A549 (cell line): ENCODE results near the gene COPS6. TPM values are rescaled to one million over a fixed set of nuclear protein-coding genes. Genes with fewer than 3 reads are reported as not detected.

ENCODE experiments used
- ATAC-seq, 2 experiments: fragments of 200-7000 bp in 1 of 2; fragments of >200 bp in 1 of 2; cut with Nextera tagmentation in 1 of 2; cut with Tn5 transposase in 1 of 2; 3 replicates each; pipeline versions ENCODE4 v1.8.0 to v1.9.1; 2018 to 2020; ENCODE audit warnings: mild to moderate bottlenecking in 1 of 2, moderate library complexity in 1 of 2
- CTCF ChIA-PET: fragments of 300-600 bp; sonication (Branson Sonifier 250); formaldehyde crosslinking; extraction: SDS; loops from one replicate; lab custom pipeline; 2021; ENCODE audit warnings: antibody characterized with exemption, inconsistent platforms; lab: Yijun Ruan, JAX
- POLR2A ChIA-PET: fragments of 350-600 bp; formaldehyde crosslinking; extraction: SDS; loops from one replicate; lab custom pipeline; 2021; ENCODE audit warnings: antibody characterized with exemption, inconsistent platforms; lab: Yijun Ruan, JAX
- DNase-seq, 2 experiments: peaks; one replicate each; pipeline versions ENCODE4 v3.0.0 to v3.0.0-alpha.2; 2011 to 2016; ENCODE audit warnings: low read depth in 1 of 2, low spot score in 1 of 2
- FAIRE-seq: peaks from 2 replicates; lab custom pipeline; 2011; peaks lifted over from hg19 to GRCh38; lab: Jason Lieb, UNC
- H3K27ac ChIP-seq, 2 experiments: fragments of >200 bp; sonication (Bioruptor Twin); formaldehyde crosslinking; 3 replicates each; pipeline ENCODE4 v1.5.1; 2016 to 2017
- H3K4me1 ChIP-seq: fragments of >200 bp; sonication (Bioruptor Twin); formaldehyde crosslinking; 3 replicates; pipeline ENCODE4 v1.6.1; 2016
- H3K4me2 ChIP-seq: fragments of >200 bp; sonication (Bioruptor Twin); formaldehyde crosslinking; 3 replicates; pipeline ENCODE4 v1.6.1; 2016
- H3K4me3 ChIP-seq: fragments of >200 bp; sonication (Bioruptor Twin); formaldehyde crosslinking; 3 replicates; pipeline ENCODE4 v1.5.1; 2016
- H3K9me3 ChIP-seq: fragments of >200 bp; sonication (Bioruptor Twin); formaldehyde crosslinking; 3 replicates; pipeline ENCODE4 v1.6.1; 2016
- BCL3 ChIP-seq: fragments of >200 bp; sonication (Bioruptor Twin); formaldehyde crosslinking; IDR thresholded peaks from 3 replicates; pipeline ENCODE4 v1.6.1; 2016
- BHLHE40 ChIP-seq: IDR thresholded peaks from 2 replicates; pipeline ENCODE4 v1.6.1; 2012; ENCODE audit warnings: low read depth, low read length, inconsistent platforms
- CBX8 ChIP-seq: fragments of 200-600 bp; sonication (generic); IDR thresholded peaks from 2 replicates; pipeline ENCODE4 v1.6.1; 2016
- CEBPB ChIP-seq, 2 experiments: fragments of >200 bp in 1 of 2; sonication (Bioruptor Twin) in 1 of 2; formaldehyde crosslinking in 1 of 2; IDR thresholded peaks; 2 replicates each; pipeline ENCODE4 v1.6.1; 2012 to 2016
- EHF ChIP-seq: fragments of 250-450 bp; sonication (Bioruptor Pico); IDR thresholded peaks from 2 replicates; pipeline ENCODE4 v1.5.0; 2020; ENCODE audit warnings: mild to moderate bottlenecking
- ELK1 ChIP-seq: fragments of 150-350 bp; IDR thresholded peaks from 2 replicates; pipeline ENCODE4 v1.6.1; 2014; ENCODE audit warnings: low read depth, mild to moderate bottlenecking, low read length
- EP300 ChIP-seq, 2 experiments: fragments of >200 bp; sonication (Bioruptor Twin); formaldehyde crosslinking; IDR thresholded peaks; 2 replicates in 1 of 2; 3 replicates in 1 of 2; pipeline ENCODE4 v1.6.1; 2016 to 2017
- GATA3 ChIP-seq: IDR thresholded peaks from 2 replicates; pipeline ENCODE4 v1.6.1; 2012; ENCODE audit warnings: borderline replicate concordance
- HOXA7 ChIP-seq: fragments of 250-450 bp; sonication (Bioruptor Pico); IDR thresholded peaks from 2 replicates; pipeline ENCODE4 v1.5.0; 2020; ENCODE audit warnings: mild to moderate bottlenecking, moderate library complexity
- JUN ChIP-seq, 2 experiments: fragments of >200 bp; sonication (Bioruptor Twin); formaldehyde crosslinking; IDR thresholded peaks; 2 replicates in 1 of 2; 3 replicates in 1 of 2; pipeline ENCODE4 v1.6.1; 2016 to 2017
- KDM5A ChIP-seq: fragments of 200-600 bp; sonication (generic); IDR thresholded peaks from 2 replicates; pipeline ENCODE4 v1.6.1; 2016; ENCODE audit warnings: antibody characterized with exemption, mild to moderate bottlenecking
- MAFK ChIP-seq: fragments of 450-650 bp; IDR thresholded peaks from 2 replicates; pipeline ENCODE4 v1.6.1; 2014; ENCODE audit not compliant: partially characterized antibody
- MYC ChIP-seq: IDR thresholded peaks from 2 replicates; pipeline ENCODE4 v1.6.1; 2012; ENCODE audit warnings: mild to moderate bottlenecking, inconsistent platforms, low read length, improper control_type of control experiment, borderline replicate concordance
- PHF8 ChIP-seq: fragments of 200-600 bp; sonication (generic); IDR thresholded peaks from 2 replicates; pipeline ENCODE4 v1.6.1; 2016; ENCODE audit warnings: low read depth, mild to moderate bottlenecking, antibody characterized with exemption, moderate library complexity, borderline replicate concordance
- RCOR1 ChIP-seq: fragments of 150-350 bp; IDR thresholded peaks from 2 replicates; pipeline ENCODE4 v1.6.1; 2014; ENCODE audit warnings: antibody characterized with exemption, low read length, low read depth
- TP53 ChIP-seq: fragments of 250-450 bp; sonication (Bioruptor Pico); IDR thresholded peaks from 2 replicates; pipeline ENCODE4 v1.5.0; 2021; ENCODE audit warnings: mild to moderate bottlenecking, moderate library complexity
- WGBS: methylation state at CpG from one replicate; pipeline ENCODE4 v1.1.6; 2017; ENCODE audit errors: missing lambda C conversion rate; 5-methylcytosine and 5-hydroxymethylcytosine counted together
- polyA plus RNA-seq, 4 experiments: library from polyadenylated mRNA; depleted of rRNA in 3 of 4; stranded (reverse); fragments of >200 nt; fragmentation: RNase III in 1 of 4; extraction: RNeasy Plus Mini Kit Qiagen cat#74134 plus additional on column Dnase treatment in 1 of 4; gene quantifications; 2 replicates in 3 of 4; 3 replicates in 1 of 4; pipeline ENCODE4 v1.2.3, GENCODE V29; 2011 to 2017
- TF ChIP-seq, protein P1 (sequence below): fragments of >200 bp; sonication (Bioruptor Twin); formaldehyde crosslinking; IDR thresholded peaks from 2 replicates; pipeline ENCODE4 v1.6.1; 2016
- TF ChIP-seq, protein P2 (sequence below): fragments of 250-450 bp; sonication (Bioruptor Pico); IDR thresholded peaks from 2 replicates; pipeline ENCODE4 v1.5.0; 2021; ENCODE audit warnings: mild to moderate bottlenecking, moderate library complexity, borderline replicate concordance
- TF ChIP-seq, protein P3 (sequence below): fragments of 250-450 bp; sonication (Bioruptor Pico); IDR thresholded peaks from 2 replicates; pipeline ENCODE4 v1.5.0; 2020; ENCODE audit warnings: low read depth, mild to moderate bottlenecking, moderate library complexity

COPS6 gene
- polyA plus RNA-seq, 2 of the 4 experiments (the other 2 are of a cell fraction): 192 to 219 TPM

DNA sequence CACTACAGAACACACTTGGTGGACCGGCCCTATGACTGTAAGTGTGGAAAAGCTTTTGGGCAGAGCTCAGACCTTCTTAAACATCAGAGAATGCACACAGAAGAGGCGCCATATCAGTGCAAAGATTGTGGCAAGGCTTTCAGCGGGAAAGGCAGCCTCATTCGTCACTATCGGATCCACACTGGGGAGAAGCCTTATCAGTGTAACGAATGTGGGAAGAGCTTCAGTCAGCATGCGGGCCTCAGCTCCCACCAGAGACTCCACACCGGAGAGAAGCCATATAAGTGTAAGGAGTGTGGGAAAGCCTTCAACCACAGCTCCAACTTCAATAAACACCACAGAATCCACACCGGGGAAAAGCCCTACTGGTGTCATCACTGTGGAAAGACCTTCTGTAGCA lies 24.6 kb upstream of the COPS6 start:
- ATAC-seq: no peak; a peak in 1 of 6 replicates
- CTCF ChIA-PET: interaction anchor here (1.0 to 3.8 kb wide), 3 partner anchors 11 to 67 kb away, joined by 4 to 28 read pairs (median 5); no protein-coding TSS in a partner anchor

GRCh38 chr7:100065452-100066186 lies 23.1 kb upstream of the COPS6 start:
- Histone ChIP-seq H3K4me2 (no peak overlapping the region), H3K27ac (no peak overlapping the region), H3K9me3 (peaks cover 77% of the 10 kb centered on the region), H3K4me1 (no peaks in the 10 kb centered on the region), H3K4me3 (no peak overlapping the region)
- 87% methylated on average over 8 of the region's 8 CpGs for WGBS
- no peak for TF ChIP-seq MAFK
- no peak for TF ChIP-seq RCOR1
- TF ChIP-seq EP300 (IDR thresholded peaks at IDR 0.05): no peak
- TF ChIP-seq, protein P1, sequence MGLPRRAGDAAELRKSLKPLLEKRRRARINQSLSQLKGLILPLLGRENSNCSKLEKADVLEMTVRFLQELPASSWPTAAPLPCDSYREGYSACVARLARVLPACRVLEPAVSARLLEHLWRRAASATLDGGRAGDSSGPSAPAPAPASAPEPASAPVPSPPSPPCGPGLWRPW: no peak
- no peak for TF ChIP-seq HOXA7 (CRISPR knock-in tag)
- TF ChIP-seq BHLHE40: no peak
- peak; percentile 13 to 28; a peak in 2 of 4 replicates for TF ChIP-seq CEBPB (IDR thresholded peaks at IDR 0.05)
- TF ChIP-seq KDM5A: no peak
- ChIA-PET CTCF (interaction anchor here (1.6 to 3.8 kb wide), 2 partner anchors 12 to 71 kb away, joined by 5 to 28 read pairs; no protein-coding TSS in a partner anchor), POLR2A (no interaction called here)
- peak; percentile 8 to 10; a peak in 1 of 6 replicates for ATAC-seq
- FAIRE-seq: no peak
- no peak for DNase-seq

More for the DNA sequence above, 24.6 kb upstream of the COPS6 start:
- POLR2A ChIA-PET: interaction anchor here (2.5 kb wide), 1 partner anchor 14 kb away, joined by 7 read pairs; the partner anchor contains the start of gene ZSCAN21
- FAIRE-seq: no peak
- H3K4me2 ChIP-seq: no peak overlapping the region
- no peak for DNase-seq
- WGBS: 97% methylated on average over 9 of the region's 9 CpGs
- no peak overlapping the region for H3K27ac ChIP-seq
- peaks cover 63% of the 10 kb centered on the region for H3K9me3 ChIP-seq
- no peak overlapping the region for H3K4me3 ChIP-seq
- no peaks in the 10 kb centered on the region for H3K4me1 ChIP-seq
- TF ChIP-seq KDM5A: no peak
- TF ChIP-seq BCL3: no peak
- no peak for TF ChIP-seq JUN (IDR thresholded peaks at IDR 0.05)
- no peak for TF ChIP-seq ELK1
- TF ChIP-seq PHF8: no peak
- TF ChIP-seq CBX8: no peak
- TF ChIP-seq GATA3: no peak
- TF ChIP-seq, protein P2, sequence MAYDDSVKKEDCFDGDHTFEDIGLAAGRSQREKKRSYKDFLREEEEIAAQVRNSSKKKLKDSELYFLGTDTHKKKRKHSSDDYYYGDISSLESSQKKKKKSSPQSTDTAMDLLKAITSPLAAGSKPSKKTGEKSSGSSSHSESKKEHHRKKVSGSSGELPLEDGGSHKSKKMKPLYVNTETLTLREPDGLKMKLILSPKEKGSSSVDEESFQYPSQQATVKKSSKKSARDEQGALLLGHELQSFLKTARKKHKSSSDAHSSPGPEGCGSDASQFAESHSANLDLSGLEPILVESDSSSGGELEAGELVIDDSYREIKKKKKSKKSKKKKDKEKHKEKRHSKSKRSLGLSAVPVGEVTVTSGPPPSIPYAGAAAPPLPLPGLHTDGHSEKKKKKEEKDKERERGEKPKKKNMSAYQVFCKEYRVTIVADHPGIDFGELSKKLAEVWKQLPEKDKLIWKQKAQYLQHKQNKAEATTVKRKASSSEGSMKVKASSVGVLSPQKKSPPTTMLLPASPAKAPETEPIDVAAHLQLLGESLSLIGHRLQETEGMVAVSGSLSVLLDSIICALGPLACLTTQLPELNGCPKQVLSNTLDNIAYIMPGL: no peak
- TF ChIP-seq MYC: no peak
- TF ChIP-seq, protein P3, sequence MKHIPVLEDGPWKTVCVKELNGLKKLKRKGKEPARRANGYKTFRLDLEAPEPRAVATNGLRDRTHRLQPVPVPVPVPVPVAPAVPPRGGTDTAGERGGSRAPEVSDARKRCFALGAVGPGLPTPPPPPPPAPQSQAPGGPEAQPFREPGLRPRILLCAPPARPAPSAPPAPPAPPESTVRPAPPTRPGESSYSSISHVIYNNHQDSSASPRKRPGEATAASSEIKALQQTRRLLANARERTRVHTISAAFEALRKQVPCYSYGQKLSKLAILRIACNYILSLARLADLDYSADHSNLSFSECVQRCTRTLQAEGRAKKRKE (CRISPR knock-in tag): no peak
- TF ChIP-seq TP53 (CRISPR knock-in tag): no peak
- TF ChIP-seq EHF (CRISPR knock-in tag): no peak
